ENCODE results near the gene RNASEH2B.

Gene RNASEH2B

DNA sequence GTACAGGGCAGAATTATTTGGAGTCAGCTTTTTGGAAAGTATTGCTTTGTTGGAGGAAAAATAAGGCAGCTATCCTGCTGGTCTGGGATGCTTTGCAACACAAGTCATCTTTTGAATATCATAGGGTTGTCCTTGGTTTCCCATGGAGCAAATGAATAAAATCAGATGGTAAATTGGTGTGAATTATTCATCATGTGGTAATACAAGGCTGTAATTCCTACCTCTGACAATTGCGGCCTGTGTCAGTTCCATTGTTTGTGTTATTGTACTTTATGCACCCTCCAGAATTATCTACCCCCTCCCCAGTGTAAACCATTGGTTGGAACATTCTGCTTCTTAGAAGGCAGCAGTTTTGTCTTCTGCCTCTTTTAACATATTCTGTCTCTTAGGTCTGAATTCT lies 46.2 kb downstream of the RNASEH2B start:
- Histone ChIP-seq H3K36me3 (ENCODE audit: control insufficient read depth, low read length) (peaks cover 72% of the 10 kb centered on the region), H3K9me3 (ENCODE audit: control insufficient read depth, insufficient read depth, low read length) (no peaks in the 10 kb centered on the region), H3K9me2 (replicated peaks; ENCODE audit: control insufficient read depth, low read length) (no peaks in the 10 kb centered on the region), H3F3A (ENCODE audit: control insufficient read depth, insufficient read depth) (no peaks in the 10 kb centered on the region), H3K4me3 (ENCODE audit: low read length) (no peak overlapping the region), H3K27ac (ENCODE audit: low read depth, low read length) (no peak overlapping the region), H3K4me1 (ENCODE audit: control insufficient read depth, low read length) (no peaks in the 10 kb centered on the region), H3K79me2 (ENCODE audit: control insufficient read depth, low read length) (no peaks in the 10 kb centered on the region), H3K27me3 (ENCODE audit: control insufficient read depth, low read length) (no peaks in the 10 kb centered on the region), H4K20me1 (ENCODE audit: control insufficient read depth, insufficient read depth, low read depth, low read length) (no peaks in the 10 kb centered on the region), H3K4me2 (ENCODE audit: low read length) (no peak overlapping the region)
- TF ChIP-seq EZH2phosphoT487 (IDR thresholded peaks at IDR 0.05; ENCODE audit: borderline replicate concordance, low read length), result no peak
- TF ChIP-seq, protein P1, sequence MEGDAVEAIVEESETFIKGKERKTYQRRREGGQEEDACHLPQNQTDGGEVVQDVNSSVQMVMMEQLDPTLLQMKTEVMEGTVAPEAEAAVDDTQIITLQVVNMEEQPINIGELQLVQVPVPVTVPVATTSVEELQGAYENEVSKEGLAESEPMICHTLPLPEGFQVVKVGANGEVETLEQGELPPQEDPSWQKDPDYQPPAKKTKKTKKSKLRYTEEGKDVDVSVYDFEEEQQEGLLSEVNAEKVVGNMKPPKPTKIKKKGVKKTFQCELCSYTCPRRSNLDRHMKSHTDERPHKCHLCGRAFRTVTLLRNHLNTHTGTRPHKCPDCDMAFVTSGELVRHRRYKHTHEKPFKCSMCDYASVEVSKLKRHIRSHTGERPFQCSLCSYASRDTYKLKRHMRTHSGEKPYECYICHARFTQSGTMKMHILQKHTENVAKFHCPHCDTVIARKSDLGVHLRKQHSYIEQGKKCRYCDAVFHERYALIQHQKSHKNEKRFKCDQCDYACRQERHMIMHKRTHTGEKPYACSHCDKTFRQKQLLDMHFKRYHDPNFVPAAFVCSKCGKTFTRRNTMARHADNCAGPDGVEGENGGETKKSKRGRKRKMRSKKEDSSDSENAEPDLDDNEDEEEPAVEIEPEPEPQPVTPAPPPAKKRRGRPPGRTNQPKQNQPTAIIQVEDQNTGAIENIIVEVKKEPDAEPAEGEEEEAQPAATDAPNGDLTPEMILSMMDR (IDR thresholded peaks at IDR 0.05; ENCODE audit: low read depth, low read length, poor library complexity, severe bottlenecking), result no peak

DNA sequence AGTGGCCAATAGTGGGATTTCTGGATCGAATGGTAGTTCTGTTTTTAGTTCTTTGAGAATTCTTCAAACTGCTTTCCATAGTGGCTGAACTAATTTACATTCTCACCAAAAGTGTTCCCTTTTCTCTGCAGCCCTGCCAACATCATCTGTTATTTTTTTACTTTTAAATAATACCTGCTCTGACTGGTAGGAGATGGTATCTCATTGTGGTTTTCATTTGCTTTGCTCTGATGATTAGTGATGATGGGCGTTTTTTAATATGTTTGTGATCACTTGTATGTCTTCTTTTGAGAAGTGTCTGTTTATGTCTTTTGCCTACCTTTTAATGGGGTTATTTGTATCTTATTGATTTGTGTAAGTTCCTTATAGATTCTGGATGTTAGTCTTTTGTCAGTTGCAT lies 48.0 kb downstream of the RNASEH2B start:
- Histone ChIP-seq H4K20me1 (ENCODE audit: control insufficient read depth, insufficient read depth, low read depth, low read length) (no peaks in the 10 kb centered on the region), H3K36me3 (ENCODE audit: control insufficient read depth, low read length) (peaks cover 74% of the 10 kb centered on the region), H3K4me1 (ENCODE audit: control insufficient read depth, low read length) (no peaks in the 10 kb centered on the region), H3K27ac (ENCODE audit: low read depth, low read length) (no peak overlapping the region), H3K27me3 (ENCODE audit: control insufficient read depth, low read length) (no peaks in the 10 kb centered on the region), H3F3A (ENCODE audit: control insufficient read depth, insufficient read depth) (no peaks in the 10 kb centered on the region), H3K4me3 (ENCODE audit: low read length) (no peak overlapping the region), H3K9me2 (replicated peaks; ENCODE audit: control insufficient read depth, low read length) (no peaks in the 10 kb centered on the region), H3K79me2 (ENCODE audit: control insufficient read depth, low read length) (no peaks in the 10 kb centered on the region), H3K9me3 (ENCODE audit: control insufficient read depth, insufficient read depth, low read length) (no peaks in the 10 kb centered on the region), H3K4me2 (ENCODE audit: low read length) (no peak overlapping the region)
- TF ChIP-seq, protein P1 (IDR thresholded peaks at IDR 0.05; ENCODE audit: low read depth, low read length, poor library complexity, severe bottlenecking), result no peak
- TF ChIP-seq EZH2phosphoT487 (IDR thresholded peaks at IDR 0.05; ENCODE audit: borderline replicate concordance, low read length), result no peak

DNA sequence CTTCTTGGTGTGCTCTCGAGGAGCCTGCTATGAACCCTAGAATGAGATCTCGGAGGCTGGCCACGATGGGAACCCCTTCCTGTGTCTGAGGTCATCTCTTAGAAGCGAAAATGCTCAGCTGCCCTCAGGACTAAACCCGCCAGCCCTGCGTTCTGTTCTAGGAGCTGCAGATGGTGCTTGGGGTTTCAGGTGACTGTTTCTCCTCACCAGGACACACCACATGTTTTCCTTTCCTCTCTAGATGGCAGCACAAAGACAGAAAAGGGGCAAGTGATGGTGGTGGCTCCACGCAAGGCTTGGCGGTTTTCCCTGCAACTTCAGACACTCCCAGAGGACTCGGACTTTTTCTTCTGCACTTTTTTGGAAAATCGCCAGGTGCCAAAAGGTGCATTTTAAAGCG lies 60.1 kb downstream of the RNASEH2B start:
- H3K4me2 ChIP-seq (ENCODE audit: low read length), result no peak overlapping the region
- TF ChIP-seq EZH2phosphoT487 (IDR thresholded peaks at IDR 0.05; ENCODE audit: borderline replicate concordance, low read length), result no peak
- TF ChIP-seq, protein P1 (IDR thresholded peaks at IDR 0.05; ENCODE audit: low read depth, low read length, poor library complexity, severe bottlenecking), result no peak

More for the DNA sequence above, 60.1 kb downstream of the RNASEH2B start:
- no peak overlapping the region for H3K27ac ChIP-seq (ENCODE audit: low read depth, low read length)
- H3K36me3 ChIP-seq (ENCODE audit: control insufficient read depth, low read length), result peaks cover 42% of the 10 kb centered on the region
- H3F3A ChIP-seq (ENCODE audit: control insufficient read depth, insufficient read depth), result no peaks in the 10 kb centered on the region
- no peak overlapping the region for H3K4me3 ChIP-seq (ENCODE audit: low read length)
- H3K9me3 ChIP-seq (ENCODE audit: control insufficient read depth, insufficient read depth, low read length), result no peaks in the 10 kb centered on the region
- H3K79me2 ChIP-seq (ENCODE audit: control insufficient read depth, low read length), result no peaks in the 10 kb centered on the region
- no peaks in the 10 kb centered on the region for H3K27me3 ChIP-seq (ENCODE audit: control insufficient read depth, low read length)
- H4K20me1 ChIP-seq (ENCODE audit: control insufficient read depth, insufficient read depth, low read depth, low read length), result no peaks in the 10 kb centered on the region; the same call in 1 of the 2 replicates
- H3K9me2 ChIP-seq (replicated peaks; ENCODE audit: control insufficient read depth, low read length), result no peaks in the 10 kb centered on the region
- no peaks in the 10 kb centered on the region for H3K4me1 ChIP-seq (ENCODE audit: control insufficient read depth, low read length)
